Measurements from ENCODE around the gene LENG1. TPM values are rescaled to one million over a fixed set of nuclear protein-coding genes. Genes with fewer than 3 reads are reported as not detected.
A peak's percentile ranks its signal among the peaks of the same experiment; 100 is the strongest.

The LENG1 gene
- total RNA-seq, 4 donors from 2014 or later: 7.4 to 12.9 (median 10.4) TPM

- H3K27me3 ChIP-seq: no peaks in the 10 kb centered on the region
- H3K9me3 ChIP-seq: no peaks in the 10 kb centered on the region
- peak overlapping the region in 1 of 4 donors; percentile 11 for H3K27ac ChIP-seq
- H3K36me3 ChIP-seq: peaks cover 7 to 100% (median 68%) of the 10 kb centered on the region in 3 donors
- TF ChIP-seq EP300 (IDR thresholded peaks at IDR 0.05) (no peak), CTCF (IDR thresholded peaks at IDR 0.05) (no peak), POLR2A (IDR thresholded peaks at IDR 0.05) (no peak)
- peaks cover 0 to 11% (median 0%) of the 10 kb centered on the region in 4 donors for H3K4me1 ChIP-seq
- WGBS, 2 donors: 67 to 84% methylated on average over 11 to 12 of the region's 19 CpGs
- no peak overlapping the region for H3K4me3 ChIP-seq
- DNase-seq (ENCODE audit: low spot score in 2 of 2): no peak
Observed at GRCh38 chr19:54148158-54148557, 11.4 kb downstream of the LENG1 start.

GRCh38 chr19:54147676-54148075 lies 11.8 kb downstream of the LENG1 start:
- H3K27ac ChIP-seq: peak overlapping the region in 1 of 4 donors; percentile 11
- DNase-seq (ENCODE audit: low spot score in 2 of 2): no peak
- WGBS, 2 donors: 65 to 85% methylated on average over 3 of the region's 3 CpGs
- TF ChIP-seq EP300 (IDR thresholded peaks at IDR 0.05): no peak
- no peak for TF ChIP-seq POLR2A (IDR thresholded peaks at IDR 0.05)
- no peak for TF ChIP-seq CTCF (IDR thresholded peaks at IDR 0.05)
- H3K27me3 ChIP-seq: no peaks in the 10 kb centered on the region
- H3K4me3 ChIP-seq: no peak overlapping the region
- peaks cover 11 to 100% (median 68%) of the 10 kb centered on the region in 3 donors for H3K36me3 ChIP-seq
- H3K4me1 ChIP-seq: peaks cover 0 to 6% (median 0%) of the 10 kb centered on the region in 4 donors
- no peaks in the 10 kb centered on the region for H3K9me3 ChIP-seq

GRCh38 chr19:54145541-54146158 lies 13.9 kb downstream of the LENG1 start:
- H3K36me3 ChIP-seq: peaks cover 11 to 87% (median 61%) of the 10 kb centered on the region in 3 donors
- WGBS, 2 donors: 88 to 92% methylated on average over 28 of the region's 28 CpGs
- DNase-seq (ENCODE audit: low spot score in 2 of 2): no peak

GRCh38 chr19:54142166-54142780 lies 17.2 kb downstream of the LENG1 start:
- no peaks in the 10 kb centered on the region for H3K27me3 ChIP-seq
- peaks cover 0 to 37% (median 22%) of the 10 kb centered on the region in 4 donors for H3K4me1 ChIP-seq
- no peak for DNase-seq (ENCODE audit: low spot score in 2 of 2)
- TF ChIP-seq CTCF (IDR thresholded peaks at IDR 0.05) (no peak), POLR2A (IDR thresholded peaks at IDR 0.05) (no peak)
- 81% methylated on average over 7 of the region's 7 CpGs for WGBS, 2 donors
- H3K36me3 ChIP-seq: peaks cover 8 to 62% (median 37%) of the 10 kb centered on the region in 3 donors
- no peak overlapping the region for H3K4me3 ChIP-seq
- no peak overlapping the region for H3K27ac ChIP-seq
- no peaks in the 10 kb centered on the region for H3K9me3 ChIP-seq

More at GRCh38 chr19:54145541-54146158, 13.9 kb downstream of the LENG1 start:
- no peaks in the 10 kb centered on the region for H3K9me3 ChIP-seq
- H3K27me3 ChIP-seq: no peaks in the 10 kb centered on the region
- no peak overlapping the region for H3K4me3 ChIP-seq
- H3K4me1 ChIP-seq: peaks cover 0 to 17% (median 3%) of the 10 kb centered on the region in 4 donors
- no peak for TF ChIP-seq POLR2A (IDR thresholded peaks at IDR 0.05)
- no peak for TF ChIP-seq CTCF (IDR thresholded peaks at IDR 0.05)
- no peak for TF ChIP-seq EP300 (IDR thresholded peaks at IDR 0.05)
- H3K27ac ChIP-seq: no peak overlapping the region

GRCh38 chr19:54141356-54141755 lies 18.2 kb downstream of the LENG1 start:
- no peak for DNase-seq (ENCODE audit: low spot score in 2 of 2)
- H3K4me3 ChIP-seq: no peak overlapping the region
- no peak for TF ChIP-seq CTCF (IDR thresholded peaks at IDR 0.05)
- TF ChIP-seq POLR2A (IDR thresholded peaks at IDR 0.05): no peak
- no peak for TF ChIP-seq EP300 (IDR thresholded peaks at IDR 0.05)
- 75 to 91% methylated on average over 3 of the region's 3 CpGs for WGBS, 2 donors
- H3K9me3 ChIP-seq: no peaks in the 10 kb centered on the region
- peaks cover 0 to 41% (median 25%) of the 10 kb centered on the region in 4 donors for H3K4me1 ChIP-seq
- no peaks in the 10 kb centered on the region for H3K27me3 ChIP-seq
- H3K27ac ChIP-seq: no peak overlapping the region
- H3K36me3 ChIP-seq: peaks cover 8 to 53% (median 28%) of the 10 kb centered on the region in 3 donors
